GM19468 (cell line): ENCODE data around the gene DNAJC2.
"Not testable (repeated sequence)": the region's sequence is repeated elsewhere in the genome, so short reads cannot be mapped to it uniquely, and the experiment has no call there.

Experiments
- ATAC-seq: cut with Tn5 transposase; IDR thresholded peaks from one replicate; pipeline ENCODE4 v1.9.1; 2021; ENCODE audit warnings: mild to moderate bottlenecking, moderate library complexity, moderate number of reproducible peaks; ENCODE audit not compliant: unreplicated experiment; ENCODE audit errors: extremely low read depth

DNAJC2 gene

DNA sequence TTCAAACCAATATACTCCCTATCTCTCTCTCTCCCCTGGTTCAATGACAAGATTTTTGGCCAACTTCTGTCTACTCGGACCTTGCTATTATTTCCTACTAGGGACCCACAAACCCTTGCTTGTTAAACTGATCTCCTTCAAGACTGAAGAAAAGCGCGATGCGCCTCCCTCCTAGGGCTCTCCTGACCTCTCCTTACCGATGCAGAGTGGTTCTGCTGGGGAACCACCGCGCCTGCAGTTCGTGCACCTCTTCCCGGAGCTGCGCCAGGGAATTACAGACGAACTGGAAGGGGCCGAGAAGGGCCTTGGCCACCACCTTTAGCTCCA, 65.0 kb downstream of the DNAJC2 start:
- ATAC-seq, result not testable (repeated sequence)

DNA sequence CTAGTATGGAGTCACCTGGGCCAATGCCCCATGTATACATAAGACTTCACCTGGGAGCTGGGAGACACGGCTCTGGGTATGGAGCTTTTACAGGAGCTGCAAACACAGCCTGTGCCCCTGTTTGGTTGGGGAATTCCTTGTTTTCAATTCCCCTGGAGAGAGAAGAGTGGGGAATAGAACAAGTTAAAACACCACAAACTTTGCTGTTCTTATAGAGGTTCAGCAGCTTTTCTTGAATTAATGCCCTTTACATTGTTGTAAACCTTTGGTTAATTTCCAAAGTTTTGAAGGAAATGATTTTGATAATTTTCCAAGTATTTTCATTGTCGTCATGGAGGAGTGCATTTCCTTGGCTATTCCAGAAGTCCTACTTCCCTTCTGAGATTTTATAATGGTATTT, 66.4 kb downstream of the DNAJC2 start:
- not testable (repeated sequence) for ATAC-seq

DNA sequence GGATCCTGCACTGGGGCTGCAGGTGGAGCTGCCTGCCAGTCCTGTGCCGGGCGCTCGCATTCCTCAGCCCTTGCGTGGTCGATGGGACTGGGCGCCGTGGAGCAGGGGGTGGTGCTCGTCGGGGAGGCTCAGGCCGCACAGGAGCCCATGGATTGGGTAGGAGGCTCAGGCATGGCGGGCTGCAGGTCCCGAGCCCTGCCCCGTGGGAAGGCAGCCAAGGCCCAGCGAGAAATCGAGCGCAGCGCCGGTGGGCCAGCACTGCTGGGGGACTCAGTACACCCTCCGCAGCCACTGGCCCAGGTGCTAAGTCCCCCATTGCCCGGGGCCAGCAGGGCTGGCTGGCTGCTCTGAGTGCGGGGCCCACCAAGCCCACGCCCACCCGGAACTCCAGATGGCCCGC, 69.7 kb downstream of the DNAJC2 start:
- not testable (repeated sequence) for ATAC-seq

DNA sequence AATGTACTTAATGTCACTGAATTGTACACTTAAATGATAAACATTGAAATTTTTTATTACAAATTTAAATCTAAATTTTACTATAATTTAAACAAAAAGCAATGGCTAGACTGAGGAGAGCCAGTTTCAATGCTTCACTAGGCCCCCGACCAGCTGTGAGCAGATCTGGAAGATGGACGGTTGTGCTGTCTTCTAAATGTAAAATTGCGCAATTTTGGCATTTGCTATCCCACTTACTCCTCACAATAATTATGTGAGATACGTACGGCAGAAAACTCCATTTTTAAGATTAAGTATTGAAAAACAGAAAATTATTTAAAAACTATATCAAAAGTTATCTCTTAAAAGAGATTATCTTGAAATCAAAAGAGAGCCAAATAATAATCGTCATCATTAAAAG, 71.2 kb downstream of the DNAJC2 start:
- not testable (repeated sequence) for ATAC-seq

DNA sequence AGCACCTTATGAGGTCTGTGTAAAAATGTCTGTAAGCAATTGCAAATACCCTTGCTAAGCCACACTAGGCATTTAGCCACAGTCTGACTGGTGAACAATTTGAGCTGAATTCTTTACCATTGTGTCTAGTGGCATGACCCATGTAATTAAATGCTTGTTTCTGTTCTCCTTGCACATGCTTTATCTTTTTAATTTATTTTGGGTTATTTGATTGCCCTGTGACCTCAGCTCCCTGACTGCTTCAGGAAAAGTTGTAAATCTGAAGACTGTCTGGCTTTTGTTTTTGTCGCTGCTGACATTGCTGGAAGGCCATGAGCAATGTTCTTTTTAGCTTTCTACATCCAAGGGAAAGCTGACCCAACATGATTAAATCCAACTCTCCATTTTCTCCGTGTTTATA, 78.3 kb downstream of the DNAJC2 start:
- not testable (repeated sequence) for ATAC-seq

DNA sequence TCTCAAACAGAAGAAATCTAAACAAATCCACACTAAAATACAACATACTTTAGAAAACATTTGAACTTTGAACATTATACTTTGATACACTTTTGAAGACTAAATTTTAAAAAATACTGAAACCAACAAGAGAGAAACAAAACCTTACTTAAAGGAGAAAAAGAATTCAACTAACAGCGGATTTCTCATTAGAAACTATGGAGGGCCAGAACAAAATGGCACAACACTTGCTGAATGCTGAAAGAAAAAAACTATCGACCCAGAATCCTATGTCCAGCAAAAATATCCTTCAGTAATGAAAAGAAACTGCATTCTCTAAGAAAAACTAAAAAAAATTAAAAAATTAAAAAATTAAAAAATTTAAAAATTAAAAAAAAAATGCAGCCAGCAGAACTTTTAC, 80.5 kb downstream of the DNAJC2 start:
- ATAC-seq, result not testable (repeated sequence)
